Neural cell (in vitro differentiated cells): Measurements from ENCODE around the gene F13A1. TPM values are rescaled to one million over a fixed set of nuclear protein-coding genes. Genes with fewer than 3 reads are reported as not detected.

Experiments used
- H2AFZ ChIP-seq: fragments of 200-600, 300-800 bp; sonication (generic), shearing (Covaris generic); 2 replicates; pipeline ENCODE4 v1.6.0; 2014; ENCODE audit warnings: low read depth, mild to moderate bottlenecking, antibody characterized with exemption, low read length, moderate library complexity
- H3F3A ChIP-seq: fragments of 200-600 bp; shearing (Covaris generic); 2 replicates; pipeline ENCODE4 v1.6.1; 2016; ENCODE audit warnings: mild to moderate bottlenecking, moderate library complexity, mixed read lengths, antibody characterized with exemption, low read length; ENCODE audit not compliant: insufficient read depth, poor library complexity, severe bottlenecking
- H3K27ac ChIP-seq: fragments of 200-600, 300-800 bp; sonication (generic), shearing (Covaris generic); 2 replicates; pipeline ENCODE4 v1.5.1; 2014; ENCODE audit warnings: mild to moderate bottlenecking, low read length, moderate library complexity
- H3K27me3 ChIP-seq: fragments of 300-800, 200-600 bp; sonication (generic), shearing (Covaris generic); 2 replicates; pipeline ENCODE4 v1.6.0; 2014; ENCODE audit warnings: mild to moderate bottlenecking, low read depth, low read length, moderate library complexity; ENCODE audit not compliant: insufficient read depth
- H3K36me3 ChIP-seq: fragments of 300-800, 200-600 bp; sonication (generic), shearing (Covaris generic); 2 replicates; pipeline ENCODE4 v1.5.1; 2014; ENCODE audit warnings: mild to moderate bottlenecking, antibody characterized with exemption, low read length, moderate library complexity; ENCODE audit not compliant: insufficient read depth
- H3K4me2 ChIP-seq: fragments of 300-800, 200-600 bp; sonication (generic), shearing (Covaris generic); 2 replicates; pipeline ENCODE4 v1.6.0; 2014; ENCODE audit warnings: mild to moderate bottlenecking, low read length
- H3K4me3 ChIP-seq: fragments of 300-800, 200-600 bp; sonication (generic), shearing (Covaris generic); 2 replicates; pipeline ENCODE4 v1.5.1; 2014; ENCODE audit warnings: mild to moderate bottlenecking, low read length, moderate library complexity
- H3K79me2 ChIP-seq: fragments of 200-600 bp; shearing (Covaris generic); replicated peaks from 2 replicates; pipeline ENCODE4 v1.6.0; 2014; ENCODE audit warnings: mild to moderate bottlenecking, low read length, moderate library complexity; ENCODE audit not compliant: insufficient read depth
- H3K9ac ChIP-seq: fragments of 300-800, 200-600 bp; sonication (generic), shearing (Covaris generic); 2 replicates; pipeline ENCODE4 v1.6.1; 2016; ENCODE audit warnings: mild to moderate bottlenecking, low read length, mixed read lengths
- H3K9me2 ChIP-seq: fragments of 200-600 bp; shearing (Covaris generic); 2 replicates; pipeline ENCODE4 v1.6.1; 2016; ENCODE audit warnings: mild to moderate bottlenecking, low read length, mixed read lengths; ENCODE audit not compliant: insufficient read depth
- H3K9me3 ChIP-seq: fragments of 200-600, 300-800 bp; sonication (generic), shearing (Covaris generic); 2 replicates; pipeline ENCODE4 v1.6.1; 2016; ENCODE audit warnings: mild to moderate bottlenecking, mixed run types, low read length, moderate library complexity, mixed read lengths
- H4K20me1 ChIP-seq: fragments of 200-600 bp; shearing (Covaris generic); 2 replicates; pipeline ENCODE4 v1.6.1; 2016; ENCODE audit warnings: mild to moderate bottlenecking, mixed run types; ENCODE audit not compliant: insufficient read depth
- EP300 ChIP-seq: fragments of 450-650 bp; conservative IDR thresholded peaks from 2 replicates; pipeline ENCODE4 v1.6.1; 2014; ENCODE audit warnings: antibody characterized with exemption, mild to moderate bottlenecking, moderate library complexity; ENCODE audit not compliant: poor library complexity, severe bottlenecking
- EZH2 ChIP-seq: fragments of 200-600, 300-800 bp; shearing (Covaris generic), sonication (generic); IDR thresholded peaks from 2 replicates; pipeline ENCODE4 v1.6.1; 2014; ENCODE audit warnings: antibody characterized with exemption, low read length, borderline replicate concordance, mild to moderate bottlenecking; ENCODE audit not compliant: insufficient read depth, poor library complexity, severe bottlenecking
- MXI1 ChIP-seq: fragments of 450-650 bp; conservative IDR thresholded peaks from 2 replicates; pipeline ENCODE4 v1.6.1; 2014; ENCODE audit warnings: antibody characterized with exemption, mild to moderate bottlenecking; ENCODE audit not compliant: poor library complexity, severe bottlenecking
- POLR2AphosphoS5 ChIP-seq: IDR thresholded peaks from 2 replicates; pipeline ENCODE4 v1.6.1; 2012
- RAD21 ChIP-seq: fragments of 450-650 bp; conservative IDR thresholded peaks from 2 replicates; pipeline ENCODE4 v1.6.1; 2014; ENCODE audit warnings: antibody characterized with exemption, mild to moderate bottlenecking, moderate library complexity
- SMC3 ChIP-seq: fragments of 450-650 bp; conservative IDR thresholded peaks from 2 replicates; pipeline ENCODE4 v1.6.1; 2014; ENCODE audit warnings: antibody characterized with exemption, mild to moderate bottlenecking, moderate library complexity; ENCODE audit not compliant: poor library complexity
- TAF1 ChIP-seq: IDR thresholded peaks from 2 replicates; pipeline ENCODE4 v1.6.1; 2012; ENCODE audit warnings: low read depth
- polyA plus RNA-seq: library from polyadenylated mRNA; depleted of rRNA; stranded (reverse); fragments of >200 nt; gene quantifications from 2 replicates; pipeline ENCODE4 v1.2.3, GENCODE V29; 2014
- TF ChIP-seq, protein P1 (sequence below): IDR thresholded peaks from 2 replicates; pipeline ENCODE4 v1.6.1; 2012; ENCODE audit warnings: borderline replicate concordance
- TF ChIP-seq, protein P2 (sequence below): fragments of 450-650 bp; IDR thresholded peaks from 2 replicates; pipeline ENCODE4 v1.5.1; 2014; ENCODE audit warnings: antibody characterized with exemption, mild to moderate bottlenecking, moderate library complexity; ENCODE audit not compliant: poor library complexity, severe bottlenecking

F13A1 gene
- polyA plus RNA-seq, 1 donor from 2014 or later: not detected

DNA sequence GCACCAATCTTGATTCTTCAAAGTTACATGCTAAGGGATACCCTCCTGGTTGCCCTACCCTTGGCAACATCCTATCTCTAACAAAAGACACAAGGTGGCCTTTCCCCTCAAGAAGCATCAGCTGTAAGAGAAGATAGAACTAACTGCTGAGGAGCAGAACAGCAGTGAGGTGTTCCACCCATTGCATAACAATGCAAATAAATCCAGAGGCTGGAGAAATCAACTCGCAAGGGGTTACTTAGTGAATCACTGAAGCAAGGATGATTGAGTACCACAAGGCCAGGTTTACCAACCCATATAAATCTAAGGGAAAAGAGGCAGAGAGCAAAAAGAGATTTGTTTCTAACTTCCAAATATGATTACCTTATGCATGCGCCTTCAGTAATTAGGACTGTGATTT is 36.7 kb downstream of the F13A1 start:
- H3F3A ChIP-seq: no peaks in the 10 kb centered on the region
- no peaks in the 10 kb centered on the region for H3K9me3 ChIP-seq
- no peaks in the 10 kb centered on the region for H3K36me3 ChIP-seq
- H3K9me2 ChIP-seq: no peaks in the 10 kb centered on the region
- H3K4me2 ChIP-seq: no peak overlapping the region
- TF ChIP-seq MXI1 (no peak), EZH2 (no peak), POLR2AphosphoS5 (no peak), EP300 (no peak), RAD21 (no peak), TAF1 (no peak), SMC3 (no peak)
- TF ChIP-seq, protein P1, sequence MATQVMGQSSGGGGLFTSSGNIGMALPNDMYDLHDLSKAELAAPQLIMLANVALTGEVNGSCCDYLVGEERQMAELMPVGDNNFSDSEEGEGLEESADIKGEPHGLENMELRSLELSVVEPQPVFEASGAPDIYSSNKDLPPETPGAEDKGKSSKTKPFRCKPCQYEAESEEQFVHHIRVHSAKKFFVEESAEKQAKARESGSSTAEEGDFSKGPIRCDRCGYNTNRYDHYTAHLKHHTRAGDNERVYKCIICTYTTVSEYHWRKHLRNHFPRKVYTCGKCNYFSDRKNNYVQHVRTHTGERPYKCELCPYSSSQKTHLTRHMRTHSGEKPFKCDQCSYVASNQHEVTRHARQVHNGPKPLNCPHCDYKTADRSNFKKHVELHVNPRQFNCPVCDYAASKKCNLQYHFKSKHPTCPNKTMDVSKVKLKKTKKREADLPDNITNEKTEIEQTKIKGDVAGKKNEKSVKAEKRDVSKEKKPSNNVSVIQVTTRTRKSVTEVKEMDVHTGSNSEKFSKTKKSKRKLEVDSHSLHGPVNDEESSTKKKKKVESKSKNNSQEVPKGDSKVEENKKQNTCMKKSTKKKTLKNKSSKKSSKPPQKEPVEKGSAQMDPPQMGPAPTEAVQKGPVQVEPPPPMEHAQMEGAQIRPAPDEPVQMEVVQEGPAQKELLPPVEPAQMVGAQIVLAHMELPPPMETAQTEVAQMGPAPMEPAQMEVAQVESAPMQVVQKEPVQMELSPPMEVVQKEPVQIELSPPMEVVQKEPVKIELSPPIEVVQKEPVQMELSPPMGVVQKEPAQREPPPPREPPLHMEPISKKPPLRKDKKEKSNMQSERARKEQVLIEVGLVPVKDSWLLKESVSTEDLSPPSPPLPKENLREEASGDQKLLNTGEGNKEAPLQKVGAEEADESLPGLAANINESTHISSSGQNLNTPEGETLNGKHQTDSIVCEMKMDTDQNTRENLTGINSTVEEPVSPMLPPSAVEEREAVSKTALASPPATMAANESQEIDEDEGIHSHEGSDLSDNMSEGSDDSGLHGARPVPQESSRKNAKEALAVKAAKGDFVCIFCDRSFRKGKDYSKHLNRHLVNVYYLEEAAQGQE: no peak
- TF ChIP-seq, protein P2, sequence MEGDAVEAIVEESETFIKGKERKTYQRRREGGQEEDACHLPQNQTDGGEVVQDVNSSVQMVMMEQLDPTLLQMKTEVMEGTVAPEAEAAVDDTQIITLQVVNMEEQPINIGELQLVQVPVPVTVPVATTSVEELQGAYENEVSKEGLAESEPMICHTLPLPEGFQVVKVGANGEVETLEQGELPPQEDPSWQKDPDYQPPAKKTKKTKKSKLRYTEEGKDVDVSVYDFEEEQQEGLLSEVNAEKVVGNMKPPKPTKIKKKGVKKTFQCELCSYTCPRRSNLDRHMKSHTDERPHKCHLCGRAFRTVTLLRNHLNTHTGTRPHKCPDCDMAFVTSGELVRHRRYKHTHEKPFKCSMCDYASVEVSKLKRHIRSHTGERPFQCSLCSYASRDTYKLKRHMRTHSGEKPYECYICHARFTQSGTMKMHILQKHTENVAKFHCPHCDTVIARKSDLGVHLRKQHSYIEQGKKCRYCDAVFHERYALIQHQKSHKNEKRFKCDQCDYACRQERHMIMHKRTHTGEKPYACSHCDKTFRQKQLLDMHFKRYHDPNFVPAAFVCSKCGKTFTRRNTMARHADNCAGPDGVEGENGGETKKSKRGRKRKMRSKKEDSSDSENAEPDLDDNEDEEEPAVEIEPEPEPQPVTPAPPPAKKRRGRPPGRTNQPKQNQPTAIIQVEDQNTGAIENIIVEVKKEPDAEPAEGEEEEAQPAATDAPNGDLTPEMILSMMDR: no peak
- H3K79me2 ChIP-seq: no peaks in the 10 kb centered on the region
- H4K20me1 ChIP-seq: no peaks in the 10 kb centered on the region
- H3K4me3 ChIP-seq: no peak overlapping the region
- no peak overlapping the region for H2AFZ ChIP-seq
- no peak overlapping the region for H3K9ac ChIP-seq
- H3K27me3 ChIP-seq: no peaks in the 10 kb centered on the region
- H3K27ac ChIP-seq: no peak overlapping the region

- Histone ChIP-seq H3K27ac (no peak overlapping the region), H2AFZ (no peak overlapping the region), H3K79me2 (no peaks in the 10 kb centered on the region), H3K9ac (no peak overlapping the region), H3K9me3 (no peaks in the 10 kb centered on the region), H3K4me2 (no peak overlapping the region), H4K20me1 (no peaks in the 10 kb centered on the region), H3K27me3 (no peaks in the 10 kb centered on the region), H3K36me3 (no peaks in the 10 kb centered on the region), H3F3A (no peaks in the 10 kb centered on the region), H3K9me2 (no peaks in the 10 kb centered on the region), H3K4me3 (no peak overlapping the region)
- TF ChIP-seq TAF1 (no peak), SMC3 (no peak), POLR2AphosphoS5 (no peak), EP300 (no peak), MXI1 (no peak), EZH2 (no peak), RAD21 (no peak)
- TF ChIP-seq, protein P1: no peak
- TF ChIP-seq, protein P2: no peak
Measured at GRCh38 chr6:6282716-6283115, 37.7 kb downstream of the F13A1 start.
